HG03439 (cell line): Measurements from ENCODE around the gene CFAP74.

Experiments used
- ATAC-seq: cut with Tn5 transposase; IDR thresholded peaks from one replicate; pipeline ENCODE4 v1.9.1; 2021; ENCODE audit warnings: mild to moderate bottlenecking, moderate library complexity; ENCODE audit not compliant: unreplicated experiment

The CFAP74 gene

DNA sequence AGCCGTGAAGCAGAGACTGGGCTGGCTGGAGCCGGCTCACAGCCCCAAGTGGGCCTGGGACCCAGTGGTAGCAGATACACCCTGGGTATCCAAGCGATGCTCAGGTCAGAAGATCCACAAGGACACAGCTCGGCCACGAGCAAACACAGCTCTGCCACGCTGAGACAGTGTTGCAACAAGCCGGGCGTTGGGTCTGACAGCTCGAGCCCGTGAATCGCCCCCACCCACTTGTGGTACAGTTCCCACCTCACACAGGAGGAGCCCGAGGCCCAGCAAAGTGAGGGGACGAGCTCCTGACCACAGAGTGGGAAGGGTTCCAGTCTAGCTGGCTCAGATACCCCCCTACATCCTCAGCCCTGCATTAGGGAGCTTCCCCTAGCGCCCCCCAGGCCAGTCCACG is 37.7 kb upstream of the CFAP74 start:
- ATAC-seq, result no peak

DNA sequence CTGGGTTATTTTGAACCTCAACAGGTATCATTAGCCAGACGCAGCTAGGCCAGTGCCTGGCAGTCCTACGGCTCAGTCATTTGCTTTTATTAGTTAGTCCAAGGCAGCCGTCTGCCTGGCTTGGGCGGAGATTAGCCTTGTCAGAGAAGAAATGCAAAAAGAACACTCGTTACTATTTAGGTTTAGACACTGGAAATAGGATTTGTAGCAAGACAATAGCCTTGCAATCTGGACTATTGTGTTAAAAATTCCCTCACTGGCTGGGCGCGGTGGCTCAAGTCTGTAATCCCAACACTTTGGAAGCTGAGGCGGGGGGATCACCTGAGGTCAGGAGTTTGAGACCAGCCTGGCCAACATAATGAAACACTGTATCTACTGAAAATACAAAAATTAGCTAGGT is 35.7 kb upstream of the CFAP74 start:
- ATAC-seq, result no peak

DNA sequence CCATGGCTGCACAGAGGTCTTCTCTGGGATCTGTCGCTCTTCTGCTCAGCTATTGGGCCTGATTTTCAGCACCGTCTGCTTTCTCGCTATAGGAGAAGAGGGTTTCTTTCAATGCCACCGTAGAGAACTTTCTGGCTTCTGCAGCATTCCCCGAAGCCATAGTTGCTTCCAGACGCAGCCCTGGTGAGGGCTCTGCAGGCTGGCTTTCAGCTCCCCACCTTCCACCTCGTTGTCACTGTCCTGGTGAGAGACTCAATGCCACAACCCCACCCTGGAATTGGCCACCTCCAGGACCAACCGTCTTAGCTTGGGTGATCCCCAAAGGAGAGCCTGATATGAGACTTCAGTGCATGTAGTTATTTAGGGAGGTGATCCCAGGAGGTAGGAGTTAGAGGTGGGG is 34.6 kb upstream of the CFAP74 start:
- no peak for ATAC-seq

DNA sequence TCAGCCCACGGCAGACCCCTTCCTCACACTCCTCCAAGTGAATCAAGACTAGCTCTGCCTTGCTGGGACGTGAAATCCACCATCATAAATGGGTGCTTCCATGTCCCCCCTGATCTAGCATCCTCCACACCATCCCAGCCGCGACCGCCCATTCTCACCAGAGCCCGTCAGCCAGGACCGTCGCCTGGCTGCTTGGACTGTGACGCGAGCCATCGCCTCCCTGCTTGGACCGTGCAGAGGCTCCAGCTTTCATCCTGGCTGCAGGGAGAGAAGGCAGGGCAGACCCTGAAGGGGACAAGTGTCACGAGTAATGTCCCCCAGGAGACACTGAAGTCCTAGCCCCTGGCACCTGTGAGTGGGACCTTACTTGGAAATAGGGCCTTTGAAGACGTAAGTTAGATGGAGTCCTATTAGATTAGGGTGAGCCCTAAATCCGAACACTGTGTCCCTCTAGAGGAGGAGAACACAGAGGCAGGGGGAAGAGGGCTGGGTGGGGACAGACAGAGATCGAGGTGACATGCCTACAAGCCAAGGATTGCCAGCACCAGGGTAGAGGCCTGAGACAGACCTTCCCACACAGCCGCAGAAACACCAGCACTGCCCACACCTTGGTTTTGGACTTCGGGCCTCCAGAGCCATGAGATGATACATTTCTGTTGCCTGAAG is 33.9 kb upstream of the CFAP74 start:
- no peak for ATAC-seq

- ATAC-seq, result no peak
These were observed 32.7 kb upstream of the CFAP74 start for GRCh38 chr1:2036287-2036686.

GRCh38 chr1:2033165-2033564 is 29.6 kb upstream of the CFAP74 start:
- ATAC-seq, result no peak

DNA sequence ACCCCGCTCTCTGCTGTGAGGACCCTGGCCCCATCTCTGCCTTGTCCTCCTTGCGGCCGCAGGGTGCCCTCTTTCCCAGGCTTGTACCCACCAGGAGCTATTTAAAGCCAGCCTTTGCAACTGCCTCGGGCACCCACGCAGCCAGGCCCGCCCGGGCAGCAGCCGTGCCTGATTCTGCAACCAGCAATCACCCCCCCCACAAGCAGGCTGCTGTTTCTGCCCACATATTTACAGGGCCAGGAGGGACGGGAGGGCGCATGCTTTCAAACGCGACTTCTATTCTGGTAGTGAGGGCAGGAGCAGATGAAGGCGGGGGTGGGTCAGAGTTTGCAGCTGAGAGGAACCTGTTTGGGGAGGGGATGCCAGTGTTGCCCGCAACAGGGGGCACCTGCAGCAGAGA is 29.2 kb upstream of the CFAP74 start:
- no peak for ATAC-seq

- ATAC-seq, result no peak
These were observed 28.3 kb upstream of the CFAP74 start for GRCh38 chr1:2031546-2032540.

DNA sequence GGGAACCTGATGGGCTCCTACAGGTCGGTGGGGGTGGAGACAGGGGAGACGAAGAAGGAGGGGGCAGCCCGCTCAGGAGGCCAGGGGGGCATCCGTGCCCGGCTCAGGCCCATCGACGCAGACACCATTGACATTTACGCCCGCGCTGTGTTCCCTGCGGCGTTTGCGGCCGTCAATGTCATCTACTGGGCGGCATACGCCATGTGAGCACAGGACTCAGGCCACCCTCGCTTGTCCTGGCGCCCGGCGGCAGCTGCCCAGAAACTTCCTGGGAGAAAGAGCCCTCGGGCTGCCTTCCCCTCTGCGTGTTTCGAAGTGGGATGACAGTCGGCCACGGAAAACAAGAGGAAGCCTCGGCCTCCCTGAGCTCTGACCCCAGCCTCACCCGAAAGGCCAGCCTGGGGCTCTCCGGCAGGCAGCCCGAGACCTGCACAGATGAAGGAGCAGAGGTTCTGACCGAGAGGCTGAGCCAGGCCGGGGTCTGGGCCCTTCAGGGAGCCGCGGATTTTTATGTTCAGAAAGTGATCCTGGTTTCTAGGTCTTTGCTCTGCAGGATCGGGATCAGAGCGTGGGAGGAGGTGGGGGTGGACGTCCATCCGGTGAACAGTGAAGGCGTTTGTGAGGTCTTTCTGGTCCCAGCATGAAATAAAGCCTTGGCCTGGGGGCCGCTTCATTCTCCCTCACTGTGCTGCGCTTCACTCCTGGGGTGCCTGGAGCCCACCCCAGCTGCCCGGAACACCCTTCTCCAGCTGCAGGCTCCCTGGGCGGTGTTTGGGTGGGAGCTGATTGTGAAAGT is 26.7 kb upstream of the CFAP74 start:
- ATAC-seq, result no peak

- ATAC-seq, result no peak
These were observed 26.0 kb upstream of the CFAP74 start for GRCh38 chr1:2029561-2029960.

GRCh38 chr1:2028870-2029560 is 25.4 kb upstream of the CFAP74 start:
- ATAC-seq, result no peak

DNA sequence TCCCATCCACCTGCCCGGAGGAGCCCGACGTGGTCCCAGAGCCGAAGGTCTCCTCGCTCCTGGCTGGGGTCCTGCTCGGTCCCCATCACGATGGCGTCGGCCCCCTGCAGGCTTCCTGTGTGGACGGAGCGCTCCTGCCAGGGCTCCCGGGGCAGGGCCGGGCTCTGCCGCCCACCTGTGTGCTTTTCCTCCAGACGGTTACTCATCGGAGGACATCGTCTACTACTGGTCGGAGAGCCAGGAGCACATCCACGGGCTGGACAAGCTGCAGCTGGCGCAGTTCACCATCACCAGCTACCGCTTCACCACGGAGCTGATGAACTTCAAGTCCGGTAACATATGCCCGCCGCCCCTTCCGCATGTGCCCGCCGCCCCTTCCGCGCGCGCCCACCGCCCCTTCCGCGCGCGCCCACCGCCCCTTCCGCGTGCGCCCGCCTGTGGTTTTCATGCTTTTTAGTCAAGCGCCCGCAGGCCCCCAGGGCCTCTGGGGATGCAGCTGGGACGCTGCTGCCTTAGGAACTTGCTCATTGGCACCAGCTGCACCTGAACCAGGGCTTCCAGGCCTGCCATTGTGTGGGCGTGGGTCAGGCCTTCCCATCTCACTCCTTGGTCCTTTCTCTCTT is 24.5 kb upstream of the CFAP74 start:
- ATAC-seq, result no peak

DNA sequence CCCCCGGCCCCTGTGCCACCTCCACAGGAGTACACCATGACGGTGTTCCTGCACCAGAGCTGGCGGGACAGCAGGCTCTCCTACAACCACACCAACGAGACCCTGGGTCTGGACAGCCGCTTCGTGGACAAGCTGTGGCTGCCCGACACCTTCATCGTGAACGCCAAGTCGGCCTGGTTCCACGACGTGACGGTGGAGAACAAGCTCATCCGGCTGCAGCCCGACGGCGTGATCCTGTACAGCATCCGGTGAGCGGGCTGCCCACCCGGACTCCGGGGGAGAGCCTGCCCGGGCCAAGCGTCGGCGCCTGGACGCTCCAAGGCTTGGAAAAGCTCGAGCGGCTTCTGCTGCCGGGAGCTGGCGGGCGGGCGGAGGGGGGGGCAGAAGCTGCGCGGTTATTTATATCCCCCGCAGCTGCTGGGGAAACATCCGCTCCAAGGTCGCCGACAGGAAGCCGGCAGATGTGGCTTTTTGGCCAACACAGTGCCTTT is 21.9 kb upstream of the CFAP74 start:
- no peak for ATAC-seq

- ATAC-seq, result no peak
These were observed 21.3 kb upstream of the CFAP74 start for GRCh38 chr1:2024887-2025286.

- no peak for ATAC-seq
These were observed 20.9 kb upstream of the CFAP74 start for GRCh38 chr1:2024451-2024850.

DNA sequence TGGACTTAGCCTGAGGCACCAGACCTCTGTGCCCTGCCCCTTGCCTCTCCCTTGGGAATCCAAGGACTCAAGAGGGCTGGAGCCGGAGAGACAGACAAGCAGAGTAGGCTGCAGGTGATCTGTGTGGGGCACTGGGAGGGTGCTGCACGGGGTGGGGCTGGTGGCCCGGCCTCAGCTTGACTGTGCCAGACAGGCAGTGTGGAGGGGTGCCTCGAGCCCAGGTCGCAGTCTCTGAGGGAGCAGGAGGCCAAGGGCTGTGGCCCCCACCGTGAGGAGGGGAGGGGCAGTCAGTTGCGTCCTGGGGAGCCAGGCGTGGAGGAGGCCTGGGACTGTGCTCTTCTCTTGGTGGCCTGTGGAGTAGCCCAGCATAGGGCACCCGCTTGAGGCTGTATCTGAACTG is 19.6 kb upstream of the CFAP74 start:
- ATAC-seq, result no peak

- ATAC-seq, result no peak
These were observed 18.6 kb upstream of the CFAP74 start for GRCh38 chr1:2022063-2022770.

GRCh38 chr1:2021550-2021949 is 18.0 kb upstream of the CFAP74 start:
- ATAC-seq, result no peak

DNA sequence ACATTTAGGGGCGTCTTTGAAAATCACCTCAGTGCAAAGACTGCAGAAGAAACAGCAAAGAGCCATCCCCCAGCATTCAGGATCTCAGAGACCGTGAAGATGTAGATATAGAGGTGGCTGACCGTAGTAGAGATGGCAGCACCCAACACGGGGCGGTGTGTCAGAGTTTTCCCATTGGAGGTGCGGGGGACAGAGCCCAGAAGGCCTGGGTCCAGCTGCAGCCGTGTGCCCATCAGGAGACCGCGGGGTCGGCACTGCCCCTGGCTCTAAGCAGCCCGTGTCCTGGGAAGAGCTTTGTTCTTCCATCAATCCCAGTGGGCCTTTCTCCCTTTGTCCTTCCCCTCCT is 16.7 kb upstream of the CFAP74 start:
- ATAC-seq, result no peak
